GM10248 (cell line): ENCODE data around the gene PSMD10.

Experiments
- CTCF ChIA-PET: fragments of 300-600 bp; sonication (Branson Sonifier 250); formaldehyde crosslinking; extraction: SDS; loops from one replicate; lab custom pipeline; 2021; ENCODE audit warnings: antibody characterized with exemption; lab: Yijun Ruan, JAX
- POLR2A ChIA-PET: fragments of 350-650 bp; sonication (Branson Sonifier 250); formaldehyde crosslinking; extraction: SDS; loops from one replicate; lab custom pipeline; 2020; ENCODE audit warnings: antibody characterized with exemption; lab: Yijun Ruan, JAX
- DNase-seq: peaks from one replicate; pipeline ENCODE4 v3.0.0; 2012; ENCODE audit errors: extremely low spot score
- TF ChIP-seq, protein P1 (sequence below): IDR thresholded peaks from 2 replicates; pipeline ENCODE4 v1.5.1; 2012; ENCODE audit warnings: mild to moderate bottlenecking, low read depth; ENCODE audit errors: extremely low read depth, missing control alignments, control extremely low read depth

PSMD10 gene

DNA sequence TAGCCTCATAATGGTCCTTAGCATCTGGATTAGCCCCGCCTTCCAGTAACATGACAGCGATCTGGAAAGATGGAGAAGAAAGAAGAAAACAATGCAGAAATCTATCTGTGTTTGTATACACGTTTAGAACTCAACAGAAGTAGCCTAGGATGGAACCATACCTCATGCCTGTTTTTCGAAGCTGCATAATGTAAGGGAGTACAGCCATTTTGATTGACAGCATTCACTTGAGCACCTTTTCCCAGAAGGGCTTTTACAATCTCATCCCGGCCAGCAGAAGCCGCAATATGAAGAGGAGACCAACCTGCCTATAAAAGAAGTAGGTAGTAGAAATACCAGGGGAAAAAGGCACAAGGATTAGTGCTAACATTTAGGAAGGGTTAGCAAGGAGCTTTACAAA lies 3.5 kb downstream of the PSMD10 start:
- CTCF ChIA-PET, result no interaction called here
- POLR2A ChIA-PET, result no interaction called here
- TF ChIP-seq, protein P1, sequence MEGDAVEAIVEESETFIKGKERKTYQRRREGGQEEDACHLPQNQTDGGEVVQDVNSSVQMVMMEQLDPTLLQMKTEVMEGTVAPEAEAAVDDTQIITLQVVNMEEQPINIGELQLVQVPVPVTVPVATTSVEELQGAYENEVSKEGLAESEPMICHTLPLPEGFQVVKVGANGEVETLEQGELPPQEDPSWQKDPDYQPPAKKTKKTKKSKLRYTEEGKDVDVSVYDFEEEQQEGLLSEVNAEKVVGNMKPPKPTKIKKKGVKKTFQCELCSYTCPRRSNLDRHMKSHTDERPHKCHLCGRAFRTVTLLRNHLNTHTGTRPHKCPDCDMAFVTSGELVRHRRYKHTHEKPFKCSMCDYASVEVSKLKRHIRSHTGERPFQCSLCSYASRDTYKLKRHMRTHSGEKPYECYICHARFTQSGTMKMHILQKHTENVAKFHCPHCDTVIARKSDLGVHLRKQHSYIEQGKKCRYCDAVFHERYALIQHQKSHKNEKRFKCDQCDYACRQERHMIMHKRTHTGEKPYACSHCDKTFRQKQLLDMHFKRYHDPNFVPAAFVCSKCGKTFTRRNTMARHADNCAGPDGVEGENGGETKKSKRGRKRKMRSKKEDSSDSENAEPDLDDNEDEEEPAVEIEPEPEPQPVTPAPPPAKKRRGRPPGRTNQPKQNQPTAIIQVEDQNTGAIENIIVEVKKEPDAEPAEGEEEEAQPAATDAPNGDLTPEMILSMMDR, result no peak
- DNase-seq, result no peak

- TF ChIP-seq, protein P1, result no peak
- POLR2A ChIA-PET, result no interaction called here
- no peak for DNase-seq
- CTCF ChIA-PET, result interaction anchor here (0.9 to 2.3 kb wide), 3 partner anchors 8 to 61 kb away, joined by 3 to 6 read pairs (median 3); no protein-coding TSS in a partner anchor
Observed at GRCh38 chrX:108081110-108081509, 10.2 kb downstream of the PSMD10 start.

GRCh38 chrX:108072746-108073145 lies 18.6 kb downstream of the PSMD10 start:
- TF ChIP-seq, protein P1, result no peak
- no peak for DNase-seq
- CTCF ChIA-PET, result interaction anchor here (1.6 to 3.8 kb wide), 3 partner anchors 10 to 51 kb away, joined by 6 to 26 read pairs (median 17); no protein-coding TSS in a partner anchor
- POLR2A ChIA-PET, result no interaction called here

GRCh38 chrX:108071578-108071977 lies 19.8 kb downstream of the PSMD10 start:
- ChIA-PET POLR2A (no interaction called here), CTCF (interaction anchor here (1.0 to 3.8 kb wide), 6 partner anchors 10 to 297 kb away, joined by 3 to 26 read pairs (median 8); partner anchors contain the start of genes ATG4A and PSMD10)
- TF ChIP-seq, protein P1, result no peak
- no peak for DNase-seq

- ChIA-PET CTCF (interaction anchor here (0.9 to 3.8 kb wide), 10 partner anchors 10 to 296 kb away, joined by 3 to 26 read pairs (median 3); partner anchors contain the start of genes ATG4A and PSMD10), POLR2A (no interaction called here)
- no peak for DNase-seq
- TF ChIP-seq, protein P1, result no peak
Observed at GRCh38 chrX:108070891-108071290, 20.5 kb downstream of the PSMD10 start.

- ChIA-PET POLR2A (no interaction called here), CTCF (interaction anchor here (1.4 to 2.3 kb wide), 3 partner anchors 47 to 67 kb away, joined by 3 to 11 read pairs (median 3); no protein-coding TSS in a partner anchor)
- TF ChIP-seq, protein P1, result no peak
- no peak for DNase-seq
Observed at GRCh38 chrX:108068121-108068520, 23.2 kb downstream of the PSMD10 start.
